GM21515 (cell line): ENCODE results near the gene UBE2A.

Experiments used
- ATAC-seq: cut with Tn5 transposase; IDR thresholded peaks from one replicate; pipeline ENCODE4 v1.9.1; 2021; ENCODE audit not compliant: unreplicated experiment

Gene UBE2A

GRCh38 chrX:119574394-119575266, at the start of gene UBE2A:
UBE2A (plus strand) TSS chrX:119574563; CDS start chrX:119574712, 149 bp downstream.
- peak; percentile 77 for ATAC-seq

GRCh38 chrX:119529345-119530276, 44.8 kb upstream of the UBE2A start:
- ATAC-seq = no peak

- no peak for ATAC-seq
Measured at GRCh38 chrX:119537487-119537886, 36.9 kb upstream of the UBE2A start.

GRCh38 chrX:119539872-119540271, 34.5 kb upstream of the UBE2A start:
- ATAC-seq = no peak

- no peak for ATAC-seq
Measured at GRCh38 chrX:119541188-119541587, 33.2 kb upstream of the UBE2A start.

GRCh38 chrX:119549327-119550016, 24.9 kb upstream of the UBE2A start:
- ATAC-seq = no peak

GRCh38 chrX:119552508-119552907, 21.9 kb upstream of the UBE2A start:
- ATAC-seq = no peak

- ATAC-seq = peak; percentile 92
Measured at GRCh38 chrX:119565107-119565663, 9.2 kb upstream of the UBE2A start, which contains the start of gene STEEP1. STEEP1 (minus strand) TSS chrX:119565409; CDS start chrX:119565355, 54 bp downstream.

- no peak for ATAC-seq
Measured at GRCh38 chrX:119570351-119570835, 4.0 kb upstream of the UBE2A start.

- no peak for ATAC-seq
Measured at GRCh38 chrX:119573222-119573621, 1.1 kb upstream of the UBE2A start.

- ATAC-seq = peak; percentile 80
Measured at GRCh38 chrX:119573840-119574393, 446 bp upstream of the UBE2A start.

GRCh38 chrX:119579414-119579813, 5.1 kb downstream of the UBE2A start:
- ATAC-seq = no peak

GRCh38 chrX:119583431-119584059, 9.2 kb downstream of the UBE2A start:
- no peak for ATAC-seq

- ATAC-seq = no peak
Measured at GRCh38 chrX:119589810-119590209, 15.4 kb downstream of the UBE2A start.

GRCh38 chrX:119602701-119603255, 28.4 kb downstream of the UBE2A start:
- ATAC-seq = no peak

GRCh38 chrX:119604766-119605463, 30.6 kb downstream of the UBE2A start:
- ATAC-seq = no peak

- peak; percentile 30 for ATAC-seq
Measured at GRCh38 chrX:119605464-119606279, 31.3 kb downstream of the UBE2A start.
